Vagina (tissue), 2 donors: ENCODE data around the gene MARCHF9.

ENCODE experiments used
- CTCF ChIP-seq, 3 experiments: fragments of 450-650 bp in 2 of 3; fragments of 200-600 bp in 1 of 3; sonication (generic) in 1 of 3; IDR thresholded peaks; one replicate each; pipeline ENCODE4 v1.5.1; 2017 to 2019; ENCODE audit warnings: antibody characterized with exemption in 3 of 3, mild to moderate bottlenecking in 2 of 3, moderate library complexity in 2 of 3
- POLR2A ChIP-seq, 2 donors: fragments of 450-650 bp; IDR thresholded peaks; one replicate each; pipeline ENCODE4 v1.6.1; 2017; ENCODE audit warnings: antibody characterized with exemption in 2 of 2, mild to moderate bottlenecking in 2 of 2, moderate library complexity in 2 of 2

GRCh38 chr12:57775563-57776246, 20.8 kb downstream of the MARCHF9 start:
- no peak for TF ChIP-seq POLR2A (IDR thresholded peaks at IDR 0.05)
- TF ChIP-seq CTCF (IDR thresholded peaks at IDR 0.05): no peak
